Spleen (tissue), 7 donors: ENCODE data around the gene RPS17.

ENCODE experiments used
- CTCF ChIP-seq, 11 experiments: fragments of 200-600 bp in 7 of 11; fragments of 450-650 bp in 4 of 11; sonication (generic) in 4 of 11; IDR thresholded peaks in 8 of 11; conservative IDR thresholded peaks in 3 of 11; 1 replicate in 7 of 11; 2 replicates in 4 of 11; pipeline versions ENCODE4 v1.4.0 to v1.8.0; 2016 to 2021; ENCODE audit warnings: antibody characterized with exemption in 11 of 11, inconsistent platforms in 4 of 11, mild to moderate bottlenecking in 1 of 11
- POLR2A ChIP-seq, 3 donors: fragments of 450-650 bp; IDR thresholded peaks; one replicate each; pipeline ENCODE4 v1.5.1; 2017; ENCODE audit warnings: antibody characterized with exemption in 3 of 3, mild to moderate bottlenecking in 1 of 3
- donor health status: DM: no; HTN: no; CAD: no; lungs with moderate emphysema.
- donor health status: DM: no; HTN: no; CAD: no.
- donor health status: DM: no; HTN: no; CAD: no.

- TF ChIP-seq POLR2A (IDR thresholded peaks at IDR 0.05): no peak
- TF ChIP-seq CTCF (IDR thresholded peaks at IDR 0.05 in 8 of 11, conservative IDR thresholded peaks at IDR 0.05 in 3 of 11): no peak
These were observed 27.4 kb upstream of the RPS17 start for GRCh38 chr15:82567661-82568060.
